Skin of body (tissue), 2 donors: ENCODE data around the gene FNDC10. TPM values are rescaled to one million over a fixed set of nuclear protein-coding genes. Genes with fewer than 3 reads are reported as not detected.
A peak's percentile ranks its signal among the peaks of the same experiment; 100 is the strongest.

Experiments used
- DNase-seq: peaks from one replicate; lab custom pipeline; 2025; lab: John Stamatoyannopoulos, UW
- total RNA-seq: library from RNA; depleted of rRNA; stranded (reverse); fragments of >200 nt; gene quantifications from one replicate; pipeline ENCODE4 v1.2.3, GENCODE V29; 2014

The FNDC10 gene
- total RNA-seq, 1 donor from 2014 or later: 0.99 TPM

DNA sequence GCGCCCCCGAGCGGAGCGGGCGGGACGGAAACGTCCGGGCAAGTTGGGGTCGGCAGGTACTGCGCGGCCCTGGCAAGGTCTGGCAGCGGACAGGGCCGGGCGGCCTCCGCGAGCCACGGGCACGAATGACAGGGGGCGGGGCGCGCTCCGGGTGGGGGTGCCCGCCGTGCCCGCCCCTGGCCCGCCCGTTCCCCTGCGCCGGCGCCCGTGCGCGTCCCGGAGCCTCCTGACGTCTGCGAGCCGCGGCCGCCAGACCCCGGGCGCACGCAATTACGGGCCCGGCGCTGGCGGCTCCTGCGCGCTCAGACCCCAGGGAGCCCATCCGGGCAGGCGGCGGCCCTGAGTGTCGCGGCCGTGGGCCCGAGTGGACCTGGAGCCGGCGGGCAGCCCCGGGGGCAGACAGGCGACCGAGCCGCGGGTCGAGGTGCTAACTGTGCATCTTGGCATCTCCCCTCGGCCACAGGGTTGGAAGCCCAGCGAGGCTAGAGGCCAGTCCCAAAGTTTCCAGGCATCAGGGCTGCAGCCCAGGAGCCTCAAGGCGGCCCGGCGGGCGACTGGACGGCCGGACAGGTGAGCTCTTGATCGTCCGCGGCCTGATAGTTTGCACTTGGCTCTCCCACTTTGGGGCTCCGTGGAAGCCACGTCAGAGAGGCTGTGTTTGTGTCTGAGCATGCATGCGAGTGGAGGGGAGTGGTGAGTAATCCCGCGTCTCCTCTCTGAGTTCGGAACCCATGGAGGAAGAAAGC lies 16.3 kb upstream of the FNDC10 start:
- DNase-seq: no peak

GRCh38 chr1:1615256-1616044 lies 15.5 kb upstream of the FNDC10 start, which contains the start of gene MIB2:
MIB2 (plus strand) TSS chr1:1615500; CDS start chr1:1623453, 7,953 bp downstream.
- peak; percentile 97 for DNase-seq

GRCh38 chr1:1614954-1615255 lies 15.0 kb upstream of the FNDC10 start:
- no peak for DNase-seq

- no peak for DNase-seq
Observed at GRCh38 chr1:1614204-1614953, 14.4 kb upstream of the FNDC10 start.

DNA sequence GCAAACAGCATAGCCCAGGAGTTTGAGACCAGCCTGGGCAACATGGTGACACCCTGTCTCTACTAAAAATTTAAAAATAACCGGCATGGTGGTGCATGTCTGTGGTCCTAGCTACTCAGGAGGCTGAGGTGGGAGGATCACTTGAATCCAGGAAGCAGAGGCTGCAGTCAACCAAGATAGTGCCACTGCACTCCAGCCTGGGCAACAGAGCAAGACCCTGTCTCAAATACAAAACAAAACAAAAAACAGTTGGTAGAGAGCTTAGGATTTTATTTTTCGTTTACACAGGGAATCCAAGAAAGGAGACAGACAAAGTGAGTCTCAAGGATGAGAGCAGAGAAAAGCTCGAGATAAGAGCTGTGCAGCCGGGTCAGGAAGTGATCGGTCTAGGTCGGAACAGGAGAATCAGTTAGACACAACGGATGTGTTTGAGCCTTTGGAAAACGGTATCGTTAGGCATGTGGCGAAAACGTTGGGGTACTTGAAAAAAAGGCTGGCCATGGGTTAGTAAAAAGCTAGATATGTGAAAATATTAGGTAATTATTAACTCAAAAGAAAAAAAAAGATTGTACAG lies 13.7 kb upstream of the FNDC10 start:
- no peak for DNase-seq

- no peak for DNase-seq
Observed at GRCh38 chr1:1612104-1612400, 12.1 kb upstream of the FNDC10 start.

DNA sequence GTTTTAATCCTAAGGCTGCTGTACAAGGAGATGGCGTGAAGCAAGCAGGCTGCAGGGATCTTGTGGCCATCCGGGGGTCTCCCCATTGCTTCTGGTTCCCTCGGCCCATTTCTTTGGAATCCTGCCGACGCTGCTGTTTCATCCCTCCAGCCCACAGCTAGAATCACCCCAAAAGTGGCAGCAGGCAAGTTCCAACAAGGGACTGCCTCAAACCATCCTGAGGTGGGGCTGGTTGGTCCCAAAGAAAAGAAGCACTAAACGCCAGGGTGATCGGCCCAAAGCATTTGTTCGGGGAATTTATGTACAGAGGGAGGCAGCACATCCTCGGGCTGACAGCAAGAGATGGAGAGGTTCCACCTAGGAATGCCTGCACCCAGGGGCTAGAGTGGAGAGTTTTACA lies 10.9 kb upstream of the FNDC10 start:
- no peak for DNase-seq

- no peak for DNase-seq
Observed at GRCh38 chr1:1609822-1610485, 10.0 kb upstream of the FNDC10 start.

- DNase-seq: no peak
Observed at GRCh38 chr1:1606232-1606631, 6.3 kb upstream of the FNDC10 start.

GRCh38 chr1:1605724-1606123 lies 5.8 kb upstream of the FNDC10 start:
- DNase-seq: no peak

- no peak for DNase-seq
Observed at GRCh38 chr1:1605034-1605591, 5.2 kb upstream of the FNDC10 start.

- DNase-seq: no peak
Observed at GRCh38 chr1:1604374-1605033, 4.6 kb upstream of the FNDC10 start.

- no peak for DNase-seq
Observed at GRCh38 chr1:1603671-1604373, 3.9 kb upstream of the FNDC10 start.

DNA sequence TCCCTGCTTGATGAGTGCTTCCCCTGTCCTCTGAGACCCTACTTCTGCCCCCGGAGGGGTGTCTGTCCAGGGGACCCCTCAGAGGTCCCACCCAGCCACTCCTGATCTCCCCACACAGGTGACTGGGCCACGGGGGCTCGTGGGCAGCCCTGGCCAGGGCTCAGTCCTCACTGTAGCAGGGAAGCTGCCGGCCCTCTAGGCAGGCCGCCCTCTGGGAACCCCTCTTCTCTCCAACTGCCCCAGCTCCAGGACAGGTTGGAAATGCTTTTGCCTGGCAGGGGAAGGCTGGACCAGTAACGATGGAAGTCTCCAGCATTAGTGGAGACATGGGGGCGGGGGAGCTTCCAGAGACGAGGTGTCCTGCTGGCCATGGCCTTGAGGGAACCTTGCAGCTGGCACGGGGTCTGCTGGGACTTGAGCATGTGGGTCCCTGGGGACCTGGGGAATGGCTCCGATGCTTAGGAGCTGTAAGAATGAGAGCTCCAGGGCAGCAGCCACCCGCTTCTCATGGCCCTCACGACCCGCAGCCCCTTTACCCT lies 3.1 kb upstream of the FNDC10 start:
- no peak for DNase-seq

GRCh38 chr1:1602304-1602967 lies 2.5 kb upstream of the FNDC10 start:
- no peak for DNase-seq

DNA sequence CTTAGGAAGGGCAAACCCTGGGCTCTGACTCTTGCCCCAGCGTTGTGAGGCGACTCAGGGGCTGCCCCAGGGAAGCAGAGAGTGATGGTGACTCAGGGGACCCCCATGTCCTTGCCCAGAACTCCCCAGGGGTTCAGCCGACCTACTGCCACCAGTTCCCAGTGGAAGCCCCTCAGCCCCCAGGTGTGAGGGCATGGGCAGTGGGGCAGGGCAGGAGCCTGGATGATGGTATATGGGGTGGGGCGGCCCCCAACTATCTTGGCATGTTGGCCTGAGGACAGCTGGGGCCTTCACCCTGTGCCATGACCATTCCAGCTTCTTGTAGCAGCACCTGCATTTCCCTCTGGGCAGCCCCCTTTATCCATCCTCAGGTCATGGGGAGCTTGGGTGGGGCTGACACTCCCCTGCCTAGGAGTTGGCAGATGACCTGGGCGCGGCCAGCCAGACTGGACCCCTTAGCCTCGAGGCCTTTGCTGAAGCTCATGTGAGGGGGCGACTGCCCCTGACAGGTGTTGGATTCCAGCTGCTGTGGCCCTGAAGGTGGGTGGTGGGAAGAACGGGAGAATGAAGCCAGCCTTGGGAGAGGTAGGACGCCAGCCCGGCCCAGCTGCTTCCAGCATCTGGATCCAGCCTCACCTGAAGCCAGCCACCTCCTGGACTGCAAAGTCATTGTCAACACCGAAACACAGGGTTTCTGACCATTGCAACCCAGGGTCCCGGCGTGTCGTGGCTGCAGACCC lies 1.8 kb upstream of the FNDC10 start:
- no peak for DNase-seq

DNA sequence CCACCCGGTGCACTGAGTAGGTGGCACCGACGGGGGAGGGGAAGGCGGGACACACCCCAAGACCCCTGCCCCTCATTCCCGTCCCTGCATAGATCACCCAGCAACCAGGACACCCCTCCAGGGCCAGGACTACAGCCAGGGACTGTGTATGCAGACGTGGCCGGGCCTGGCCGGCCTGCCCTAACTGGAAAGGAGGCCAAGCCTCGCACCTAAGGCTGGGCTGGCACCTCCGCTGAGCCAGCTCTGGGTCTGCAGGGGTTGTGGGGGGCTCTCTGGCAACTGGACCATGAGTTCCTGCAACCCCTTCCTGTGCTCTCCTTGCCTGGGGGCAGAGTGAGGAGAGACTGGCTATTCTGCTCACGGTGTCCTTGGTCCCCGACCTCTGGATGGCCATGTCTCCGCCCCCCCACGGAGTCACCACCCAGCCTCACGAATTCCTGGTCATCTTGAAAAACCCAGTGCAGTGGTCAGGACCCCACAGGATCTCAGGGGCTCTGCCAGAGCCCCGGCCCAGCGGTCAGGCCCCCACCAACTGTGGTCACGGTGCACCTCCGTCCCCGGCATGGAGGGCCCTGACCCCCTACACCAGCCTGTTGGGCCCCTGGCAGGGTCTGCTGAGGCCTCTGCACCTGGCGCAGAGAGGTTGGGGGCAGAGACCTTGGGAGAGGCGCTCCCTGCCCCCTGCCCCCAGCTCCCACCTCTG lies 1.1 kb upstream of the FNDC10 start:
- no peak for DNase-seq
